HepG2 (cell line): ENCODE results near the gene SETD1A. TPM values are rescaled to one million over a fixed set of nuclear protein-coding genes. Genes with fewer than 3 reads are reported as not detected.

ENCODE experiments used
- CBX1 ChIP-seq: IDR thresholded peaks from one replicate; pipeline ENCODE4 v1.6.1; 2016; ENCODE audit warnings: antibody characterized with exemption, low read depth
- FOXK2 ChIP-seq: fragments of 450-650 bp; IDR thresholded peaks from 2 replicates; pipeline ENCODE4 v1.6.1; 2016
- HDAC6 ChIP-seq: fragments of 200-600 bp; sonication (generic); IDR thresholded peaks from 2 replicates; pipeline ENCODE4 v1.7.0; 2017; ENCODE audit warnings: mild to moderate bottlenecking, antibody characterized with exemption, low read length, low read depth
- IKZF4 ChIP-seq: sonication (generic); formaldehyde crosslinking; IDR thresholded peaks from 2 replicates; pipeline ENCODE4 v1.5.1; 2020; ENCODE audit warnings: borderline replicate concordance, mild to moderate bottlenecking, low read depth, missing genetic modification reagents; ENCODE audit errors: not compliant biosample characterization
- KDM4B ChIP-seq: sonication (generic); formaldehyde crosslinking; IDR thresholded peaks from 2 replicates; pipeline ENCODE4 v1.4.0; 2020; ENCODE audit warnings: missing genetic modification reagents
- MAX ChIP-seq: IDR thresholded peaks from 2 replicates; pipeline ENCODE4 v1.6.1; 2012; ENCODE audit warnings: inconsistent platforms
- SNRNP70 ChIP-seq: fragments of 200-400 bp; formaldehyde crosslinking; IDR thresholded peaks from 2 replicates; pipeline ENCODE4 v1.6.1; 2017; ENCODE audit warnings: mild to moderate bottlenecking, low read depth, low read length, moderate library complexity
- THAP7 ChIP-seq: sonication (generic); formaldehyde crosslinking; IDR thresholded peaks from 2 replicates; pipeline ENCODE4 v1.8.1; 2023; ENCODE audit warnings: mild to moderate bottlenecking, missing genetic modification reagents
- ZBTB37 ChIP-seq: sonication (generic); formaldehyde crosslinking; IDR thresholded peaks from 2 replicates; pipeline ENCODE4 v1.4.0; 2020; ENCODE audit warnings: mild to moderate bottlenecking, missing genetic modification reagents
- ZBTB42 ChIP-seq: sonication (generic); formaldehyde crosslinking; IDR thresholded peaks from 2 replicates; pipeline ENCODE4 v1.5.0; 2020; ENCODE audit warnings: mild to moderate bottlenecking, missing genetic modification reagents
- ZNF230 ChIP-seq: sonication (generic); formaldehyde crosslinking; IDR thresholded peaks from 2 replicates; pipeline ENCODE4 v1.4.0; 2020; ENCODE audit warnings: mild to moderate bottlenecking, missing genetic modification reagents
- ZNF260 ChIP-seq: sonication (generic); formaldehyde crosslinking; IDR thresholded peaks from 2 replicates; pipeline ENCODE4 v1.4.0; 2020; ENCODE audit warnings: missing genetic modification reagents, low read depth, mild to moderate bottlenecking, borderline replicate concordance
- ZNF407 ChIP-seq: sonication (generic); formaldehyde crosslinking; IDR thresholded peaks from one replicate; pipeline ENCODE4 v1.5.1; 2020; ENCODE audit warnings: mild to moderate bottlenecking, missing genetic modification reagents; ENCODE audit errors: not compliant biosample characterization
- ZNF605 ChIP-seq: sonication (generic); formaldehyde crosslinking; IDR thresholded peaks from 2 replicates; pipeline ENCODE4 v1.8.0; 2022; ENCODE audit warnings: mild to moderate bottlenecking, missing genetic modification reagents
- ZNF672 ChIP-seq: sonication (generic); formaldehyde crosslinking; IDR thresholded peaks from 2 replicates; pipeline ENCODE4 v1.8.1; 2022; ENCODE audit warnings: missing genetic modification reagents
- ZNF749 ChIP-seq: sonication (generic); formaldehyde crosslinking; IDR thresholded peaks from 2 replicates; pipeline ENCODE4 v1.8.0; 2022; ENCODE audit warnings: mild to moderate bottlenecking, missing genetic modification reagents, moderate library complexity, borderline replicate concordance
- ZNF772 ChIP-seq: sonication (generic); formaldehyde crosslinking; IDR thresholded peaks from 2 replicates; pipeline ENCODE4 v1.5.0; 2020; ENCODE audit warnings: mild to moderate bottlenecking, missing genetic modification reagents
- ZNF891 ChIP-seq: sonication (generic); formaldehyde crosslinking; IDR thresholded peaks from 2 replicates; pipeline ENCODE4 v1.5.0; 2020; ENCODE audit warnings: mild to moderate bottlenecking, missing genetic modification reagents
- ZSCAN21 ChIP-seq: sonication (generic); formaldehyde crosslinking; IDR thresholded peaks from 2 replicates; pipeline ENCODE4 v1.8.0; 2022; ENCODE audit warnings: mild to moderate bottlenecking, missing genetic modification reagents, moderate library complexity, borderline replicate concordance
- polyA plus RNA-seq, 8 experiments: library from polyadenylated mRNA; depleted of rRNA in 3 of 8; stranded (reverse) in 7 of 8; unstranded in 1 of 8; fragments of >200 nt; fragmentation: Illumina TruSeq in 4 of 8; extraction: Trizol in 4 of 8; gene quantifications; 2 replicates each; pipeline versions ENCODE4 v1.2.1 to v1.2.3, GENCODE V29; 2011 to 2016; ENCODE audit warnings: low read depth in 4 of 8, missing spikeins in 1 of 8, mixed read lengths in 1 of 8; ENCODE audit not compliant: insufficient read depth in 1 of 8
- total RNA-seq, 5 experiments: library from RNA; depleted of rRNA; stranded (reverse); fragments of >200 nt; fragmentation: Illumina TruSeq; extraction: Trizol; gene quantifications; 2 replicates each; pipeline ENCODE4 v1.2.3, GENCODE V29; 2016; ENCODE audit warnings: low read depth in 1 of 5

The SETD1A gene
- total and polyA plus RNA-seq, 2 of the 13 experiments (the other 11 are each of a cell fraction or from before 2014, with no cell fraction given): 3.8 to 5.6 TPM

GRCh38 chr16:30924076-30924912 lies 33.3 kb upstream of the SETD1A start (continued):
- TF ChIP-seq IKZF4 (CRISPR knock-in tag) (peak; percentile 31), FOXK2 (no peak), CBX1 (no peak), ZNF749 (CRISPR knock-in tag) (0 out of 2 replicates have a peak, but pooled peaks have one; percentile 31), THAP7 (CRISPR knock-in tag) (peak; percentile 61; the same call in 1 of the 2 replicates), SNRNP70 (no peak), ZNF672 (CRISPR knock-in tag) (no peak), ZBTB37 (no peak), ZNF407 (CRISPR knock-in tag) (no peak), HDAC6 (no peak), ZNF772 (no peak), ZNF605 (CRISPR knock-in tag) (no peak), ZSCAN21 (no peak; the same call in 1 of the 2 replicates), ZNF891 (no peak), ZBTB42 (CRISPR knock-in tag) (no peak), MAX (0 out of 2 replicates have a peak, but pooled peaks have one; percentile 37), ZNF260 (CRISPR knock-in tag) (no peak), ZNF230 (no peak), KDM4B (CRISPR knock-in tag) (no peak)
